Activated CD4-positive, alpha-beta T cell treated with anti-CD3 and anti-CD28 coated beads for 24 hours (primary cell): ENCODE results near the gene GPR141.
"Not testable (repeated sequence)": the region's sequence is repeated elsewhere in the genome, so short reads cannot be mapped to it uniquely, and the experiment has no call there.

Experiments used
- DNase-seq, 2 donors: peaks; one replicate each; pipeline ENCODE4 v3.0.0-alpha.2; 2020; ENCODE audit warnings: low read depth in 2 of 2

Gene GPR141

GRCh38 chr7:37686556-37687345 is 3.2 kb downstream of the GPR141 start:
- DNase-seq: no peak

DNA sequence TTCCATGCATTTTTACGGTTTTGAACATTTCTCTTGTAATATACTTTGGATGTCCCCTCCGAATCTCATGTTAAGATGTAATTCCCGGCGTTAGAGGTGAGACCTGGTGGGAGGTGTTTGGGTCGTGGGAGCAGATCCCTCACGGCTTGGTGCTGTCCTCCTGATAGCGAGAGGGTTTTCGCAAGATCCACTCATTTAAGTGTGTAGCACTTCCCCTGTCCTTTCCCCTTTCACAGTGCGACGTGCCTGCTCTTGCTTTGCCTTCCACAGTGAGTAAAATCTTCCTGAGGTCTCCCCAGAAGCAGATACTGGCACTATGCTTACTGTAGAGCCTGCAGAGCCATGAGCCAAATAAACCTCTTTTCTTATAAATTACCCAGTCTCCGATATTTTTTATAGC is 6.6 kb downstream of the GPR141 start:
- no peak for DNase-seq

DNA sequence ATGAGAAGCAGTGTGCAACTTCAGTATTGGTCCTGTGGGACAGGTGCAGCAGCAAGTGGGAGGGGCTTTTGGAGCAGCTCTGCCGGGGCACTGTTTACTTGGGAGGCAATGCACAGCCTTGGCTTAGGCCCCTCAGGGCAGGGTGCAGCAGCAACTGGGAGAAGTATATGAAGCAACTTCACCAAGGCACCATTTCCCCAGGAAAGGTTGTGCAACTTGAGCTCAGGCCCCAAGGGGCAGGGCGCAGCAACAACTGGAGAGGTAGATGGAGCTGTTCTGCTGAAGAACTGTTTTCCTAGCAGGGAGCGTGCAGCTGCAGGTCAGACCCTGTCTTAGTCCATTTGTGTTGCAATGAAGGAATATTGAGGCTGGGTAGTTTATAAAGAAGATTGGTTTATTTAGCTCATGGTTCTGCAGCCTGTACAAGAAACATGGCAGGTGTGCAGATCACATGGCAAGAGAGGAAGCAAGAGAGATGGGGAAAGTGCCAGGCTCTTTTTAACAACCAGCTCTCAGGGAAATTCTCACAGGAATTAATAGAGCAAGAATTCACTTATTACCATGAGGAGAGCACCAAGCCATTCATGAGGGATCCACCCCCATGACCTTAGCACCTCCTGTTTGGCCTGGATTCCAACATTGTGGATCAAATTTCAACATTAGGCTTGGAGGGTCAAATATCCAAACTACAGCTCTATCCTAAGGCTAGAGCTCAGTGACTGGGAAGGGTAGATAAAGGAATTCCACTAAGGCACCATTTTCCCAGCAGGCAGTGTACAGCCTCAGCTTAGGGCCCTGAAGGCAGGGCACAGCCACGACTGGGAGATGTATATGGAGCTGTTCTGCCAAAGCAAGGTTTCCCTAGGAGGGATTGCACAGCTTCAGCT is 10.9 kb downstream of the GPR141 start:
- DNase-seq: no peak

GRCh38 chr7:37698276-37698675 is 14.7 kb downstream of the GPR141 start:
- no peak for DNase-seq

- DNase-seq: no peak
These were observed 15.2 kb downstream of the GPR141 start for GRCh38 chr7:37698782-37699181.

GRCh38 chr7:37701769-37702168 is 18.2 kb downstream of the GPR141 start:
- no peak for DNase-seq

DNA sequence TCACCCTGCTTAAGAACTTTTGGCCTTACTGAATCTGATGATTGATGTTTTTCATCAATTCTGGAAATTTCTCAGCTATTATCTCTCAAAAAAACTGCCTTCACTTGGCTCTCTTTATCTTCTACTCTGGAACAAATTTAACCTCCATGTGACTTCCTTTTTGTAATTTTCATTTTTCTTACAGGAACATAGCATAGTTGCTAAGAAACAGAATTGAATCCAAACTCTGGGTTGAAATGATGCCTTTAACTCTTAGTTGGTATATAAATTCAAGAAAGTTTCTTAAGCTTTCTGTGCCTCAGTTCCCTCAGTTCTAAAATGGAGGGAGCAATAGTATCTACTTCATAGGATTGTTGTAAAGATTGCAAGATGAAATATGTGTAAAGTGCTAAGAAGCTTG is 19.8 kb downstream of the GPR141 start:
- no peak for DNase-seq

DNA sequence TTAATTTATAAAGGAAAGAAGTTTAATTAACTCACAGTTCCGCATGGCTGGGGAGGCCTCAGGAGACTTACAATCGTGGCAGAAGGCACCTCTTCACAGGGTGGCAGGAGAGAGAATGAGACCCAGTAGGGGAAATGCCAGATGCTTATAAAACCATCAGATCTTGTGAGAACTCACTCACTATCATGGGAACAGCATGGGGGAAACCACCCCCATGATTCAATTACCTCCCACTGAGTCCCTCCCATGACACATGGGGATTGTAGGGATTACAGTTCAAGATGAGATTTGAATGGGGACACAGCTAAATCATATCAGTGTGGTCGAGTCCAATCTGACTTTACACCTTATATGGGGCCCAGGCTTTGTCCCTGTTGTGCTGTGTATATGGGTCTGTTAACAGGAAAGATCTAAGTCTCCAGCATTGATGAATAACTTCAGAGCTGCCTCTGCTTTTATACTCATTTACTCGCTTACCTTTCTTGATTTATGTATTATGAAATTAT is 20.8 kb downstream of the GPR141 start:
- not testable (repeated sequence) for DNase-seq

- DNase-seq: no peak
These were observed 22.4 kb downstream of the GPR141 start for GRCh38 chr7:37705976-37706375.

GRCh38 chr7:37706804-37707203 is 23.2 kb downstream of the GPR141 start:
- DNase-seq: no peak

DNA sequence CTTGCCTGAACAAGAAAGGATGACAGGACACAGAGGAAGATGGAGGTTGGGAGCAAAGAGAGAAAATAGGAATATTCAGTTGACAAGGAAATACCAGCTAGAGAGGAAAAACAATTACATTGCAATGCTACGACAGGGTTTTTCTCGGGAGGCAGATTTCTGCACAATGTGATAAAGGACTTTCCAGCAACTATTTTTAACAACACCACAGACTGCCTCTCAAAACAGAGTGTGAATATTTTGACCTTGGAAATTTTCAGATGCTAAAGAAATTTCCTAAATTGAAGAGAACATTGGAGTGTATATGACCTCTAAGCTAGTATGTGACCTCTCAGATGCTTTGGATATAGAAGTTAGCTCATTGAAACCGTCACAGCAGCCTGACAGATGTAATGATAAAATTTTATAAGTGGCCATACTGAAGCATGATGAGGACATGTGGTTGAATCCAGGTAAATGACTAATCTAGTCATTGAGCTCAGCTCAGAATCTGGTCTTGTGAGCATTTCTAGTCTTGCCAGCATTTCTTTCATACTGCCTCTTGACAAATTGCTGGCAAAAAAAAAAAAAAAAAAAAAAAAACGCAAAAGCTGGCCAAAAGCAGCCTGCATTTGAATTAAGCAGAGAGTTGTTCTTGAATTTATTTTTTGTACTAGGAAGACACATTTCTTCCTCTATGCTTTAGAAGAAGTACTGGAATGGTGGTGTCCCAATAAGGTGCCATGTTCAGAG is 24.4 kb downstream of the GPR141 start:
- no peak for DNase-seq

- no peak for DNase-seq
These were observed 26.3 kb downstream of the GPR141 start for GRCh38 chr7:37709631-37710509.

GRCh38 chr7:37713613-37714012 is 30.0 kb downstream of the GPR141 start:
- DNase-seq: no peak

DNA sequence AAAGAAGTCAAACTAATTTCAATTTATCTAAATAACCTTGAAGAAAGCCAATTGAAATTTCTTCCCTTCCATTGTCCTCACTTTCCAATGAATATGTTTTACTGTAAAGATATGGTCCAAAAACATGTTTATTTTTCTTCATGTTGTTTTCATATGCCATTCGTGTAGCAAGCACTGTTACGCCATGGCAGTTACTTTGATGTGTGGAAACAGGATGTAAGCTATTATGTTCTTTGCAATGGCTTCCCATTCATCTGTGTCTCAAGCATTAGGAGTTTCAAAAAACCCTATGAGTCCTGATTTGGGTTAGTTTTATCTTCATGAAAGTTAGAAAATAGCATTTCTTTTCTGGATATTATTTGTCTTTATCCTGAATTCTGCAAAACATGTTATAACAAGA is 31.0 kb downstream of the GPR141 start:
- DNase-seq: no peak

DNA sequence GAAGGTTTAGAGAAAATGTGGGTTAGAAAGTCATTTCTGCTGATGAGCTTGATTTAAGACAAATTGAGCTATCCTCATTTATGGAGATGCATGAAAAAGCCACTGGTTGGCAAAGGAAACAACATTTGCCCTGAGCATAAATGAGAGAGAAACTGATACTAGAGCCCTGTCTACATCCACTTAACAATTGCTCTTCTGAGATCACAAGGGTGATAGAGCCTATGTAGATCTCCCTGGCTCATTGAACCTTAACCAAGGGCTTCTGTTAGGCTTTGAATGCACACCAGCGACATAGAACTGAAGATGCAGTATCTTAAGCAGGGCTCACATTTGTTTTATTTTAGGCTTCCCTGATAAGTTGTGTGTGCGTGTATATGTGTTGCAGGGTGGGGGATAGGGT is 35.0 kb downstream of the GPR141 start:
- DNase-seq: no peak

GRCh38 chr7:37719077-37719476 is 35.5 kb downstream of the GPR141 start:
- DNase-seq: no peak

- DNase-seq: no peak
These were observed 41.2 kb downstream of the GPR141 start for GRCh38 chr7:37724732-37725131.

- no peak for DNase-seq
These were observed 42.5 kb downstream of the GPR141 start for GRCh38 chr7:37726016-37726415.

DNA sequence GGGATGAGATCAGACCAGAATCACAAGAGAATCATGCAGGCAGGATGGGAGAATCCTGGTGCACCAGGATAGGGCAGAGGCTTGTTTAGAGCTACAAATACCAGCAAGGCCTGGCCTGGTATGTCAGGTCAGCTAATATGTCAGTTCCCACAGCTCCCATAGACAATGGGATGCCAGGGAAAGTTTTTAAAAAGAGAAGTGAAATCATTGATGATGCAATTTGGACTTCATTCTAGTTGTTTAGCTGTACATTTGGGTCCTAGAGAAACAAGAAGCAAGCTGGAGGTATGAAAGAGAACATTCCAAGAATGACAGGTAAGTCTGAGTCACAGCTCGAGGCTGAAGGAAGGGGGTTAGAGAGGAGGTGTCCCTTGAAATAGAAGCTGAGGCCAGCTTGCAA is 45.2 kb downstream of the GPR141 start:
- no peak for DNase-seq

DNA sequence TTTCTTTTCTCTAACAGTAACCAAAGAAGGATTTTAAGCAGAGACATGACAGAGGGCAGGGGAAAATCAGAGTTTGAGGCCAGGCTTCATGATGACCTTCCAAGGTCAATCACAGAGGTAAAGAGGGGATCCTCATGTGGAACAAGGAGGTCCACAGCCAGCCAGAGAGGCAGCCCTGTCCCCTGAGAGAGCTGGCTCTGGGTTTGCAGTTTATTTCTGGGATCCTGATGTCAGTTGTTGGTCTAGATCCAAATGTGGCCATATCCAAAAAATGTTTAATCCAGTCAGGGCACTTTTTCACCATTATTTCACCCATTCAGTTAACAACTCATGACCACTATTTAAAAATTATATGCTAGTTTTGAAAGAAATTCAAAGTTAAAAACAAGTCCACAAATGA is 45.6 kb downstream of the GPR141 start:
- DNase-seq: no peak

DNA sequence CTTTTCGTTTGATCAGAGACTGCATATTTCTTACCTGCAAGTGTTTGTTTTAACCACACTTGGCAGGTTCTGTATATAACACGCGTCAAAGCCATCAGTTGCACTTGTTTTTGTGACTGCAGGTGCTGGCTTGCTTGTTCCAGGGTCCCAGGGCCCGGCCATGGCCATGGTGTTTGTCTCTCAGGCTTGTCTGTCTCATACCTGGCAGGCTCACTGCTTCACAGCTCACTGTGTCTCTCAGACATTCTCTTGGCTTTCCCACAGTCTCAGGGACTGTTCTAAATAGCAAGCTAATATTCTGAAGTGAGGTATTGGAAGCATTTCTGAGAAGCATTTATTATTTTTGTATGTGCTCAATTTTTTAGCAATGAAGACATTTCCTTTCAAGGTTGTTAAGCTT is 46.9 kb downstream of the GPR141 start:
- DNase-seq: no peak
